Fibroblast of lung (primary cell): ENCODE measurements around the gene CXCR4.

Experiments
- EZH2 ChIP-seq: IDR thresholded peaks from 2 replicates; pipeline ENCODE4 v1.5.1; 2012; ENCODE audit warnings: low read length, control low read depth, mild to moderate bottlenecking; ENCODE audit errors: missing control alignments
- TF ChIP-seq, protein P1 (sequence below), 2 donors: IDR thresholded peaks in 1 of 2; conservative IDR thresholded peaks in 1 of 2; 1 replicate in 1 of 2; 2 replicates in 1 of 2; pipeline ENCODE4 v1.5.1; 2011 to 2012; ENCODE audit warnings: low read length in 2 of 2, control low read depth in 1 of 2, inconsistent platforms in 1 of 2, low read depth in 1 of 2, mild to moderate bottlenecking in 1 of 2

- TF ChIP-seq, protein P1, sequence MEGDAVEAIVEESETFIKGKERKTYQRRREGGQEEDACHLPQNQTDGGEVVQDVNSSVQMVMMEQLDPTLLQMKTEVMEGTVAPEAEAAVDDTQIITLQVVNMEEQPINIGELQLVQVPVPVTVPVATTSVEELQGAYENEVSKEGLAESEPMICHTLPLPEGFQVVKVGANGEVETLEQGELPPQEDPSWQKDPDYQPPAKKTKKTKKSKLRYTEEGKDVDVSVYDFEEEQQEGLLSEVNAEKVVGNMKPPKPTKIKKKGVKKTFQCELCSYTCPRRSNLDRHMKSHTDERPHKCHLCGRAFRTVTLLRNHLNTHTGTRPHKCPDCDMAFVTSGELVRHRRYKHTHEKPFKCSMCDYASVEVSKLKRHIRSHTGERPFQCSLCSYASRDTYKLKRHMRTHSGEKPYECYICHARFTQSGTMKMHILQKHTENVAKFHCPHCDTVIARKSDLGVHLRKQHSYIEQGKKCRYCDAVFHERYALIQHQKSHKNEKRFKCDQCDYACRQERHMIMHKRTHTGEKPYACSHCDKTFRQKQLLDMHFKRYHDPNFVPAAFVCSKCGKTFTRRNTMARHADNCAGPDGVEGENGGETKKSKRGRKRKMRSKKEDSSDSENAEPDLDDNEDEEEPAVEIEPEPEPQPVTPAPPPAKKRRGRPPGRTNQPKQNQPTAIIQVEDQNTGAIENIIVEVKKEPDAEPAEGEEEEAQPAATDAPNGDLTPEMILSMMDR (conservative IDR thresholded peaks at IDR 0.05 in 1 of 2, IDR thresholded peaks at IDR 0.05 in 1 of 2; ENCODE audit: low read depth in 1 of 2, low read length in 2 of 2): no peak
- TF ChIP-seq EZH2: no peak
These were observed 48.2 kb downstream of the CXCR4 start for GRCh38 chr2:136069773-136070172.
